RWPE1 (cell line): ENCODE measurements around the gene RFX2.
"Not testable (repeated sequence)": the region's sequence is repeated elsewhere in the genome, so short reads cannot be mapped to it uniquely, and the experiment has no call there.

Source experiments
- CTCF ChIA-PET: fragments of 350-600 bp; sonication (Branson Sonifier 250); formaldehyde crosslinking; extraction: SDS; loops from one replicate; lab custom pipeline; 2021; lab: Yijun Ruan, JAX
- POLR2A ChIA-PET: fragments of 400-600 bp; formaldehyde crosslinking; extraction: SDS; loops from one replicate; lab custom pipeline; 2020; ENCODE audit warnings: antibody characterized with exemption; ENCODE audit not compliant: low non-redundant PET; lab: Yijun Ruan, JAX
- DNase-seq: peaks from one replicate; pipeline ENCODE4 v3.0.0; 2012; ENCODE audit warnings: low spot score
- H3K27ac ChIP-seq: fragments of 450-650 bp; 2 replicates; pipeline ENCODE4 v1.5.1; 2017
- TF ChIP-seq, protein P1 (sequence below): fragments of 450-650 bp; conservative IDR thresholded peaks from 2 replicates; pipeline ENCODE4 v1.5.1; 2017; ENCODE audit warnings: low read depth, mild to moderate bottlenecking

Gene RFX2

DNA sequence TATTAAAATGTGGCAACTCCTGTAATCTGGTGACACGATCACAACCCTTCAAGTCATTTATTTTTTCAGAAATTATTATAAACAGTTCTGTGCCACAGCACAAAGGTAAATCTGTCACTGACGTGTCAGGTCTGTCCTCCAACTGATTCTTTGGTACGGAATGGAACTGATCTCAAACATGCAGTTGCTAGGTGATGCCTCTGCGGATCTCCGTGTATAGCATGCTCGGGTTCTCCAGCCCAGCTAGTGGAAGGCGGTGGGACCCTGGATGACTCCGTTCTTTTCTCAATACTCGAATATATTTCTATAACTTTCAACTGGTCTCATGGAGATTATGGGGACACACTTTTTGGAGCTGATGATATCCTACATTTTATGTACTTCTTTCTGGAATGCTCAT lies 143.4 kb downstream of the RFX2 start:
- no peak for DNase-seq
- TF ChIP-seq, protein P1, sequence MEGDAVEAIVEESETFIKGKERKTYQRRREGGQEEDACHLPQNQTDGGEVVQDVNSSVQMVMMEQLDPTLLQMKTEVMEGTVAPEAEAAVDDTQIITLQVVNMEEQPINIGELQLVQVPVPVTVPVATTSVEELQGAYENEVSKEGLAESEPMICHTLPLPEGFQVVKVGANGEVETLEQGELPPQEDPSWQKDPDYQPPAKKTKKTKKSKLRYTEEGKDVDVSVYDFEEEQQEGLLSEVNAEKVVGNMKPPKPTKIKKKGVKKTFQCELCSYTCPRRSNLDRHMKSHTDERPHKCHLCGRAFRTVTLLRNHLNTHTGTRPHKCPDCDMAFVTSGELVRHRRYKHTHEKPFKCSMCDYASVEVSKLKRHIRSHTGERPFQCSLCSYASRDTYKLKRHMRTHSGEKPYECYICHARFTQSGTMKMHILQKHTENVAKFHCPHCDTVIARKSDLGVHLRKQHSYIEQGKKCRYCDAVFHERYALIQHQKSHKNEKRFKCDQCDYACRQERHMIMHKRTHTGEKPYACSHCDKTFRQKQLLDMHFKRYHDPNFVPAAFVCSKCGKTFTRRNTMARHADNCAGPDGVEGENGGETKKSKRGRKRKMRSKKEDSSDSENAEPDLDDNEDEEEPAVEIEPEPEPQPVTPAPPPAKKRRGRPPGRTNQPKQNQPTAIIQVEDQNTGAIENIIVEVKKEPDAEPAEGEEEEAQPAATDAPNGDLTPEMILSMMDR: no peak
- POLR2A ChIA-PET: no interaction called here
- CTCF ChIA-PET: interaction anchor here (1.8 kb wide), 1 partner anchor 60 kb away, joined by 5 read pairs; no protein-coding TSS in a partner anchor
- no peak overlapping the region for H3K27ac ChIP-seq

GRCh38 chr19:5966215-5966614 lies 144.1 kb downstream of the RFX2 start:
- ChIA-PET POLR2A (no interaction called here), CTCF (interaction anchor here (0.5 kb wide), 1 partner anchor 97 kb away, joined by 3 read pairs; no protein-coding TSS in a partner anchor)
- no peak overlapping the region for H3K27ac ChIP-seq
- no peak for DNase-seq
- TF ChIP-seq, protein P1: no peak

DNA sequence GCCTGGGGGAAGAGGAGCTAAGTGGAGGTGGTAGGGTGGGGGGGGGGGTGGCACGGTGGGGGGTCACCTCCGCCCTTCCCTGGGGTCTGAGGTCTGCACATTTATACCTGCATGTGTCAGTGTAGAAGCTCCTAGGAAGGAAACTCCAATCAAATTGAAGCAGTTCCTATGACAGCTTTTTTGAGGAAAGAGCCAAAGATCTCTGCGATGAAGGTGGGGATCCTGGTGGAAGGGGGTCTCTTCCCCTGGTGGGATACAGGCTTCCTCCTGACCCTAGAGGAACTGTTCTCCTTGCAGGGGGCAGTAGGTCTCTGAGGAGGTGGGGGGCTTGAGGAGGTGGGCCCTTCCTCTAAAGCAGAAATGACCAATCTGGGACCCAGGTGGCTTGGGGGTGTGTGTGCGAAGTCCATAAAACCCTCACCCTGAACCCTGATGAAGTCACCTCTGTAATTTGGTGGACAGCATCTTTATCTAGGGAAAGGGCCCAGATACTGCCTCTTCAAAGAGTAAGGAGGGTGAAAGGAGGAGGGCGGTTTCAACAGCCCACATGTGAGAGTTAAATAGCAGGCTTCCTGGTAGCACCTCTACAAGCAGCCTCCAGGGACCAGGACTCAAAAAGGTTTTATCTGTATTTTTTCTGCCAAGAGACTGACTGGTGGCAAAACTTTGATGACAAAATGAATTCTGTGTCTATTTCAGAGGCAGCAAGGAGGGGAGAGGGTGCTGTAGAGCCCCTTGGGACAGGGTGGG lies 145.3 kb downstream of the RFX2 start:
- no peak for DNase-seq
- TF ChIP-seq, protein P1: no peak
- CTCF ChIA-PET: no interaction called here
- POLR2A ChIA-PET: interaction anchor here (0.6 kb wide), 1 partner anchor 22 kb away, joined by 3 read pairs; no protein-coding TSS in a partner anchor
- no peak overlapping the region for H3K27ac ChIP-seq

DNA sequence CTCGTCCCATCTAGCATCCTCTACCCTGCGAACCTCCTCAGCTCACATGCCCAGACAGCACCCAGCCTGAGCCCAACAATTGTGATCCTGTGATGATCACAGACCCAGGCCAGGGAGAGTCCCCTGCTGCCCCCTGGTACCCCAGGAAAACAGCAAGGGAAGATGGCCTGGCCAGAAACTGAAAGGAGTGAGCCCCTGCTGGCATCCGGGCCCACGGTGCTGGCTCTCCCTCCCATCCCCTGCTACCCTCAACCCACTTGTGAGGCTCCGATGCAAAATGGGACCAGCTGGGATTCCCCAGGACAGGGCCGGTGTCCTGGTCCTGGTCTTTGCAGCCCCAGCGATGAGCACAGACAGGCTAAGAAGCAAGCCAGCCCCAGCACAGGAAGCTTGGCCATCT lies 146.4 kb downstream of the RFX2 start:
- DNase-seq: no peak
- TF ChIP-seq, protein P1: no peak
- ChIA-PET CTCF (no interaction called here), POLR2A (no interaction called here)
- peak overlapping the region; percentile 19; the same call in 1 of the 2 replicates for H3K27ac ChIP-seq

DNA sequence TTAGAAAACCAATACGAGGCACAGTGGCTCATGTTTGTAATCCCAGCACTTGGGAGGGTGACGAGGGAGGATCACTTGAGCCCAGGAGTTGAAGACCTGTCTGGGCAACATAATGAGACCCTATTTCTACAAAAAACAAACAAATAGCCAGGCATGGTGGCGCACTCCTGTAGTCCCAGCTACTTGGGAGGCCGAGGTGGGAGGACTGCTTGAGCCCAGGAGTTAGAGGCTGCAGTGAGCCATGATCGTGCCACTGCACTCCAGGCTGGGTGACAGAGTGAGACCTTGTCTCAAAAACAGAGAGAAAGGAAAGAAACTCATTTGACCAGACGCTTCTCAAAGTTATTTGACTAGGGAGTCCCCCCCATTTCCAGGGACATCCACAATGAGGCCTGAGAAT lies 147.0 kb downstream of the RFX2 start:
- DNase-seq, POLR2A ChIA-PET, CTCF ChIA-PET: not testable (repeated sequence)
- peak overlapping the region; percentile 19; the same call in 1 of the 2 replicates for H3K27ac ChIP-seq

DNA sequence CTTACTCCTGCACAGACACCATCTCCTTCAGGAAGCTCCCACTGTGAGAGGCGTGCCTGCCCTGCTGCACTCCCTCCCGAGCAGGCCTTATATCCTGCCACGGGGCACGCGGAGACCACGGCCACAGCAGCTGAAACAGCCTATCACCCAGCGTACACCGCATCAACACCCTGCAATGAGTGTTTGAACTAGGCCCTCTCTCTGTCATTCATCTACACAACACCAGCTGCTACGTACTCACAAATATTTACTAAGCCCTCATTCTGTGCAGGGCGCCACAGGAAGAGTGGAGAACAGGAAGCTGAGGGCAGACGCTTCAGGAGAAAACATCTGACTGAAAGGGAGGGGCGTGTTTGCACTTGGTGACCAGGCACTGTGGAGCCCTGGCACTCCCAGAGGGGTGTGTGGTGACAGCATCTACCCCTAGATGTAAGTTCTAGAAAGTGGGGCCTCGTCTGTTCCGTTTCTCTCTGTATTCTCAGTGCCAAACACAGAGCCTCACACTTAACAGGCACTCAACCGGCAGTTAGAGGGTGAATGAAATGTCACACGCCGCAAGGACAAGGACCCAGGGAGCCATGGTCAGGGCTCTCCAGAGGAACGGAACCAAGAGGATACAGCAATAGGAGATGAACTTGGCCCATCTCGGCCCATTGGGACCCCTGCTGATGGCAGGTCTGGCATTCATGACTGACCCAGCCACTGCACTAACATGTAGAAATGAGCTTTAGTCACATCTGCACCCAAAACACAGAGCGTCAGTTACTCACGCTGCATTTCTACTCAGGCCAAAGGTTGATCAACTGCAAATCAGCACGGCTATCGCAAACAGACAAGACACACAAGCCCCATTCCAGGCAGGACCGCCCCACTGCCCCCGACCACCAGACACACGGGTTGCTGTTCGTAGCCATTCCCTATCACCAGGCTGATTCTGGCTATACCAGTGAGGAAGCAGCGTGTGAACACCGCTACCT lies 148.0 kb downstream of the RFX2 start:
- ChIA-PET CTCF (interaction anchor here (0.6 kb wide), 1 partner anchor 15 kb away, joined by 3 read pairs; no protein-coding TSS in a partner anchor), POLR2A (no interaction called here)
- peak overlapping the region; percentile 29 for H3K27ac ChIP-seq
- no peak for DNase-seq
- TF ChIP-seq, protein P1: no peak

GRCh38 chr19:5961641-5961968 lies 148.7 kb downstream of the RFX2 start:
- CTCF ChIA-PET, POLR2A ChIA-PET, DNase-seq: not testable (repeated sequence)
- H3K27ac ChIP-seq: peak overlapping the region; percentile 29
